Kidney (tissue), 14 donors: ENCODE measurements around the gene FRYL. TPM values are rescaled to one million over a fixed set of nuclear protein-coding genes. Genes with fewer than 3 reads are reported as not detected.

Source experiments
- DNase-seq, 5 donors: peaks; one replicate each; pipeline ENCODE4 v3.0.0-alpha.2; 2013 to 2020
- FAIRE-seq: peaks from 2 replicates; lab custom pipeline; 2012; peaks lifted over from hg19 to GRCh38; lab: Jason Lieb, UNC
- H3K27ac ChIP-seq, 2 donors: one replicate each; pipeline ENCODE4 v1.7.0; 2013; ENCODE audit warnings: low read depth in 2 of 2, low read length in 2 of 2, inconsistent platforms in 1 of 2
- H3K27me3 ChIP-seq: one replicate; pipeline ENCODE4 v1.7.1; 2013; ENCODE audit warnings: low read length, inconsistent platforms; ENCODE audit not compliant: control insufficient read depth, insufficient read depth
- H3K36me3 ChIP-seq, 3 donors: one replicate each; pipeline versions ENCODE4 v1.7.0 to v1.7.1; 2013; ENCODE audit warnings: low read length in 3 of 3, control low read depth in 1 of 3, inconsistent platforms in 1 of 3; ENCODE audit not compliant: insufficient read depth in 3 of 3, control insufficient read depth in 2 of 3
- H3K4me1 ChIP-seq, 3 donors: one replicate each; pipeline versions ENCODE4 v1.7.0 to v1.7.1; 2013; ENCODE audit warnings: low read length in 3 of 3, inconsistent platforms in 1 of 3, low read depth in 1 of 3; ENCODE audit not compliant: control insufficient read depth in 2 of 3, insufficient read depth in 2 of 3
- H3K4me3 ChIP-seq, 3 donors: one replicate each; pipeline versions ENCODE4 v1.7.0 to v1.8.1; 2013; ENCODE audit warnings: low read length in 3 of 3, control low read depth in 1 of 3, inconsistent platforms in 1 of 3
- H3K9ac ChIP-seq, 3 donors: one replicate each; pipeline versions ENCODE4 v1.7.0 to v1.7.1; 2013; ENCODE audit warnings: low read length in 3 of 3, control low read depth in 1 of 3, inconsistent platforms in 1 of 3
- H3K9me3 ChIP-seq, 3 donors: one replicate each; pipeline versions ENCODE4 v1.7.0 to v1.7.1; 2013; ENCODE audit warnings: low read length in 3 of 3, control low read depth in 1 of 3, inconsistent platforms in 1 of 3; ENCODE audit not compliant: control insufficient read depth in 2 of 3, insufficient read depth in 1 of 3
- intact Hi-C: fragments of 100-400 bp; cut with DNase I; formaldehyde crosslinking; loops from one replicate; pipeline ENCODE4 v1.11.1; 2022
- polyA plus RNA-seq: library from polyadenylated mRNA; stranded (reverse); fragments of 350-450 nt; fragmentation: Illumina TruSeq; extraction: RNeasy Lipid Tissue Mini Kit (QIAGEN cat#74804); gene quantifications from one replicate; pipeline ENCODE4 v1.2.3, GENCODE V29; 2014; ENCODE audit warnings: low read depth, low replicate concordance; ENCODE audit not compliant: insufficient read depth
- total RNA-seq: library from RNA; stranded (reverse); fragmentation: NEBNext Ultra II Directional; extraction: Animal tissue kit (Norgen Biotek cat#: 25700); gene quantifications from one replicate; pipeline ENCODE4 v1.2.1, GENCODE V29; 2021
- TF ChIP-seq, protein P1 (sequence below): IDR thresholded peaks from 3 replicates; pipeline ENCODE4 v1.5.1; 2012; ENCODE audit warnings: mild to moderate bottlenecking, moderate library complexity, borderline replicate concordance; ENCODE audit not compliant: insufficient read depth; ENCODE audit errors: extremely low read depth
- donor health status: control.
- donor health status: control.
- donor health status: control.
- donor health status: control.
- donor health status: control.
- donor health status: DM: yes; HTN: yes; CAD: no.
- donor health status: Normal renal cell carcinoma (clear cell type).

FRYL gene
- total and polyA plus RNA-seq, 2 donors from 2014 or later: 11.6 to 78.9 TPM

DNA sequence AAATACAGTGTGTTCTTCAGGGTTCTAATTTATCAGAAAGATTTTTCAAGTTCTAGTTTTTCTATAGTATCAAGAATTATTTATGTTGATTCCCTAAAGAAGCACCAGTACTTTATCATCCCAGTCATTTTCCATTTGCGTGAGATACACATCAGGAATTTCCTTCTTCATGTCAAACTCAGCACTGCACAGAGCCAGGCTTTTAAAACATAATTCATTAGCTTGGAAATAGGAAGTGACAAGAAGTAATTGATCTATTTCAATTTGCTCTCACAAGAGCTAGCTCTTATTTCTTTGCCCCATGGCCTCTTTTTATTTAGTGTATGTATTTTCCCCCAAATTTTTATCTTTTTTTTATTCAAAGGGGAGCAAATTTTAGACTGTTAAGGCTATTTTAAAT is 309.9 kb downstream of the FRYL start:
- H3K9ac ChIP-seq: no peak overlapping the region
- intact Hi-C loops: no loop called here
- TF ChIP-seq, protein P1, sequence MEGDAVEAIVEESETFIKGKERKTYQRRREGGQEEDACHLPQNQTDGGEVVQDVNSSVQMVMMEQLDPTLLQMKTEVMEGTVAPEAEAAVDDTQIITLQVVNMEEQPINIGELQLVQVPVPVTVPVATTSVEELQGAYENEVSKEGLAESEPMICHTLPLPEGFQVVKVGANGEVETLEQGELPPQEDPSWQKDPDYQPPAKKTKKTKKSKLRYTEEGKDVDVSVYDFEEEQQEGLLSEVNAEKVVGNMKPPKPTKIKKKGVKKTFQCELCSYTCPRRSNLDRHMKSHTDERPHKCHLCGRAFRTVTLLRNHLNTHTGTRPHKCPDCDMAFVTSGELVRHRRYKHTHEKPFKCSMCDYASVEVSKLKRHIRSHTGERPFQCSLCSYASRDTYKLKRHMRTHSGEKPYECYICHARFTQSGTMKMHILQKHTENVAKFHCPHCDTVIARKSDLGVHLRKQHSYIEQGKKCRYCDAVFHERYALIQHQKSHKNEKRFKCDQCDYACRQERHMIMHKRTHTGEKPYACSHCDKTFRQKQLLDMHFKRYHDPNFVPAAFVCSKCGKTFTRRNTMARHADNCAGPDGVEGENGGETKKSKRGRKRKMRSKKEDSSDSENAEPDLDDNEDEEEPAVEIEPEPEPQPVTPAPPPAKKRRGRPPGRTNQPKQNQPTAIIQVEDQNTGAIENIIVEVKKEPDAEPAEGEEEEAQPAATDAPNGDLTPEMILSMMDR: no peak
- H3K4me1 ChIP-seq: no peaks in the 10 kb centered on the region
- DNase-seq (no peak), FAIRE-seq (no peak)
- no peaks in the 10 kb centered on the region for H3K9me3 ChIP-seq
- H3K27ac ChIP-seq: no peak overlapping the region
- H3K27me3 ChIP-seq: no peaks in the 10 kb centered on the region
- H3K4me3 ChIP-seq: no peak overlapping the region
- H3K36me3 ChIP-seq: no peaks in the 10 kb centered on the region

DNA sequence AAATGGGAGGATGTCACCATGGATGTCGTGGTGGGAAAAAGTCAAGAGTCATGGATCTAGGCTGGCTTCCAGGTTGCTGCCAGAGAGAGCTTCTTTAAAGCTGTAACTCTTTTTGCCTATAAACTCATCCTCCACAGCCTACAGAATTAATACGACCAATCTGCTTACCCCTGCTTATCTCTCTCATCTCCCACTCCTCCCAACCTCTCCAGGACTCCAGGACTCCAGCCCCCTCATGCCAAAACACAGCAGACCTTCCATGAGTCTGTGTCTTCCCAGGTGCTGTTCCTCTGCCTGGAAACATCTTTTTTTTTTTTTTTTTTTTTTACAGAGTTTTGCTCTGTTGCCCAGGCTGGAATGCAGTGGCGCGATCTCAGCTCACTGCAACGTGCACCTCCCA is 312.2 kb downstream of the FRYL start:
- TF ChIP-seq, protein P1: no peak
- intact Hi-C loops: no loop called here
- no peak for FAIRE-seq
- Histone ChIP-seq H3K9me3 (no peaks in the 10 kb centered on the region), H3K27ac (no peak overlapping the region), H3K27me3 (no peaks in the 10 kb centered on the region), H3K4me1 (no peaks in the 10 kb centered on the region), H3K36me3 (no peaks in the 10 kb centered on the region), H3K4me3 (no peak overlapping the region), H3K9ac (no peak overlapping the region)
- DNase-seq: peak in 1 of 5 donors; percentile 4

DNA sequence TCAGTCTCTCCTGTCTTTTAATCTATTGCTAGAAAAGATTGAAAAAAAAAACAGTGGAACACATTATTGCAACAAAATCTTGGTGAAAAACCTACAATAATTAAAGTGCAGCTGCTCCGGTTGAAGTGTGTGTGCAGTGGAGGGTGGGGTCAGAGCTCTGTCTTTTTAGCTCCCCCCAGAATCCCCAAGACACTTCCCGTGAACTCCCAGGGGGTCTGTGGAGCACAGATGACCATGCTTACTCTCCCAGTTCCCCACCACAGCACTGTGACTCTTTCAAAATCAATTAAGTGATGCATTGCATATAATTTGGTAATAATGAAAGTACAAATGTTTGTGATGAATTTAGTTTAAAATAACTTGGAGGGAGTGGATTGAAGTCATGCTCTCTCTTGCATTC is 312.6 kb downstream of the FRYL start:
- Histone ChIP-seq H3K27me3 (no peaks in the 10 kb centered on the region), H3K4me1 (no peaks in the 10 kb centered on the region), H3K27ac (no peak overlapping the region), H3K36me3 (no peaks in the 10 kb centered on the region), H3K9ac (no peak overlapping the region), H3K4me3 (no peak overlapping the region), H3K9me3 (no peaks in the 10 kb centered on the region)
- FAIRE-seq (no peak), DNase-seq (no peak)
- TF ChIP-seq, protein P1: no peak
- intact Hi-C loops: no loop called here

DNA sequence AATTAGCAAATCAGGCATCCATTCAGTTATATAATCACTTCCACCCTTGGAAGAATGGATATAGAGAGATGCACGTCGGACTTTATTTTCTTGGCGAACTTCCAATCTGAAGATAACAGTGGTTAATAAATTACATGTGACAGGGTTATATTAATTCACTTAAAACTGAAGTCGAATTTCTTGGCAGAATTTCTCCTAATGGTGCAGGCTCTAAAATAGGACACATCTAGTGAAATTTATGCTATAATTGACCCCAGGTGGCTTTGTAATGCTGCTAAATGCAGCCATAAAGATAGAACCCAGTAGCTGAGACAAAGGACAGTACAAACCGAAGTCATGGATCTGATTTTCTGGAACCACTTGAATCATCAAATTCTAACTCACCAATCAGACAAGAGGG is 317.7 kb downstream of the FRYL start:
- Histone ChIP-seq H3K9me3 (no peaks in the 10 kb centered on the region), H3K4me3 (no peak overlapping the region), H3K4me1 (no peaks in the 10 kb centered on the region), H3K27me3 (no peaks in the 10 kb centered on the region), H3K27ac (no peak overlapping the region), H3K9ac (no peak overlapping the region), H3K36me3 (no peaks in the 10 kb centered on the region)
- FAIRE-seq: no peak
- intact Hi-C loops: no loop called here
- TF ChIP-seq, protein P1: no peak
- DNase-seq: peak in 1 of 5 donors; percentile 58
